ENCODE results near the gene EPHA10. TPM values are rescaled to one million over a fixed set of nuclear protein-coding genes. Genes with fewer than 3 reads are reported as not detected.

Gene EPHA10
- total and polyA plus RNA-seq, 9 donors, result 0.04 to 0.27 (median 0.07) TPM; not detected in 4

Other genes with a start within 250 kb of the EPHA10 start
- 7.2 TPM for gene SNIP1, start 210.8 kb downstream of the EPHA10 start, total RNA-seq
- gene SNIP1, start 210.8 kb downstream of the EPHA10 start, polyA plus RNA-seq (ENCODE audit: insufficient read depth in 1 of 8, insufficient read length in 8 of 8, low replicate concordance in 1 of 8), result 10 to 100 TPM in 1 of 8 donors, 1 to 10 TPM in 7; 7.9 to 11.0 (median 9.2) TPM
- gene DNALI1, start 208.2 kb downstream of the EPHA10 start, total RNA-seq, result 8.2 TPM
- 10 to 100 TPM; 13.1 to 22.1 (median 16.4) TPM for gene DNALI1, start 208.2 kb downstream of the EPHA10 start, polyA plus RNA-seq (ENCODE audit: insufficient read depth in 1 of 8, insufficient read length in 8 of 8, low replicate concordance in 1 of 8)
- 57.5 TPM for gene GNL2, start 169.2 kb downstream of the EPHA10 start, total RNA-seq
- gene GNL2, start 169.2 kb downstream of the EPHA10 start, polyA plus RNA-seq (ENCODE audit: insufficient read depth in 1 of 8, insufficient read length in 8 of 8, low replicate concordance in 1 of 8), result 10 to 100 TPM; 48.6 to 66.1 (median 52.7) TPM
- gene RSPO1, start 130.2 kb downstream of the EPHA10 start, total RNA-seq, result 0.09 TPM
- gene RSPO1, start 130.2 kb downstream of the EPHA10 start, polyA plus RNA-seq (ENCODE audit: insufficient read depth in 1 of 8, insufficient read length in 8 of 8, low replicate concordance in 1 of 8), result 1 to 10 TPM in 1 of 8 donors, under 1 TPM in 2, not detected in 5; 0.05 to 2.0 (median 0.05) TPM
- 2.2 TPM for gene CDCA8, start 72.6 kb downstream of the EPHA10 start, total RNA-seq
- 10 to 100 TPM in 6 of 8 donors, 1 to 10 TPM in 2; 7.3 to 13.7 (median 11.6) TPM for gene CDCA8, start 72.6 kb downstream of the EPHA10 start, polyA plus RNA-seq (ENCODE audit: insufficient read depth in 1 of 8, insufficient read length in 8 of 8, low replicate concordance in 1 of 8)
- gene MANEAL, start 28.7 kb upstream of the EPHA10 start, total RNA-seq, result 2.7 TPM
- gene MANEAL, start 28.7 kb upstream of the EPHA10 start, polyA plus RNA-seq (ENCODE audit: insufficient read depth in 1 of 8, insufficient read length in 8 of 8, low replicate concordance in 1 of 8), result 1 to 10 TPM; 2.0 to 3.7 (median 2.7) TPM
- gene C1orf122, start 42.7 kb upstream of the EPHA10 start, total RNA-seq, result 45.0 TPM
- gene C1orf122, start 42.7 kb upstream of the EPHA10 start, polyA plus RNA-seq (ENCODE audit: insufficient read depth in 1 of 8, insufficient read length in 8 of 8, low replicate concordance in 1 of 8), result 10 to 100 TPM; 35.9 to 50.9 (median 46.7) TPM
- 6.7 TPM for gene YRDC, start 43.1 kb upstream of the EPHA10 start, total RNA-seq
- 1 to 10 TPM; 6.3 to 9.6 (median 7.5) TPM for gene YRDC, start 43.1 kb upstream of the EPHA10 start, polyA plus RNA-seq (ENCODE audit: insufficient read depth in 1 of 8, insufficient read length in 8 of 8, low replicate concordance in 1 of 8)
- 2.4 TPM for gene MTF1, start 94.5 kb upstream of the EPHA10 start, total RNA-seq
- 1 to 10 TPM; 4.1 to 6.4 (median 5.3) TPM for gene MTF1, start 94.5 kb upstream of the EPHA10 start, polyA plus RNA-seq (ENCODE audit: insufficient read depth in 1 of 8, insufficient read length in 8 of 8, low replicate concordance in 1 of 8)
- gene INPP5B, start 181.9 kb upstream of the EPHA10 start, total RNA-seq, result 14.2 TPM
- gene INPP5B, start 181.9 kb upstream of the EPHA10 start, polyA plus RNA-seq (ENCODE audit: insufficient read depth in 1 of 8, insufficient read length in 8 of 8, low replicate concordance in 1 of 8), result 10 to 100 TPM in 3 of 8 donors, 1 to 10 TPM in 5; 9.1 to 14.1 (median 9.6) TPM
- gene SF3A3, start 224.9 kb upstream of the EPHA10 start, total RNA-seq, result 54.4 TPM
- gene SF3A3, start 224.9 kb upstream of the EPHA10 start, polyA plus RNA-seq (ENCODE audit: insufficient read depth in 1 of 8, insufficient read length in 8 of 8, low replicate concordance in 1 of 8), result 10 to 100 TPM; 44.8 to 71.6 (median 57.7) TPM
- 81.6 TPM for gene FHL3, start 240.4 kb upstream of the EPHA10 start, total RNA-seq
- 100 to 1,000 TPM in 7 of 8 donors, 10 to 100 TPM in 1; 91.0 to 193 (median 120) TPM for gene FHL3, start 240.4 kb upstream of the EPHA10 start, polyA plus RNA-seq (ENCODE audit: insufficient read depth in 1 of 8, insufficient read length in 8 of 8, low replicate concordance in 1 of 8)
- 89.6 TPM for gene UTP11, start 247.6 kb upstream of the EPHA10 start, total RNA-seq
- gene UTP11, start 247.6 kb upstream of the EPHA10 start, polyA plus RNA-seq (ENCODE audit: insufficient read depth in 1 of 8, insufficient read length in 8 of 8, low replicate concordance in 1 of 8), result 100 to 1,000 TPM in 1 of 8 donors, 10 to 100 TPM in 7; 62.1 to 103 (median 90.6) TPM